Measurements from ENCODE around the gene KCNS1. TPM values are rescaled to one million over a fixed set of nuclear protein-coding genes. Genes with fewer than 3 reads are reported as not detected.

KCNS1 gene
- total and polyA plus RNA-seq, 4 donors: 4.0 to 7.9 (median 6.7) TPM

DNA sequence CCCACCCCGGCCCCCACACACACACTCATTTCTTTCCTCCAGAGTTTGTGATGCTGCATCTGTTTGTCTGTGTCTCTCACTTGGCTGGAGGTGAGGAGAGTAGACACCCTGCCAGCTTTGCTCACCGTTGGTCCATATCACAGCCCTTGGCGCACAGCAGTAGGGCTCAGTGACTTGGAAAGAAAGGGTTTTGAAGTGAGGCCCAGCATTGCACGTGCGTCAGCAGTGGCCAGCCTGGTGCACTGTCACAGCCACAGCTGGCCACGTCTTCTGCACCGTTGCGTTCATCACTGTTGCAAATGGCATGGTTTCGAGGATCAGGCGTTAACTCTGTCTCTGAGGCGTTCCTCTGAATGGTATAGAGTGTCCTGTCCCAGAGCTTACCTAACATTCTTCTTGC lies 10.4 kb upstream of the KCNS1 start:
- H3K9me3 ChIP-seq (ENCODE audit: control insufficient read depth, insufficient read depth, low read length): no peaks in the 10 kb centered on the region
- H3K27ac ChIP-seq (ENCODE audit: low read depth, low read length): no peak overlapping the region
- H3K4me3 ChIP-seq (ENCODE audit: low read depth, low read length): no peak overlapping the region
- 47% methylated on average over 8 of the region's 11 CpGs for WGBS (ENCODE audit: insufficient coverage)
- H3K27me3 ChIP-seq (ENCODE audit: control insufficient read depth, insufficient read depth, low read length): no peaks in the 10 kb centered on the region
- no peak for DNase-seq (ENCODE audit: low read depth in 4 of 6, low spot score in 6 of 6)
- no peaks in the 10 kb centered on the region for H3K36me3 ChIP-seq (ENCODE audit: control insufficient read depth, insufficient read depth, low read length)
- peaks cover 5% of the 10 kb centered on the region for H3K4me1 ChIP-seq (ENCODE audit: control insufficient read depth, insufficient read depth, low read length)

DNA sequence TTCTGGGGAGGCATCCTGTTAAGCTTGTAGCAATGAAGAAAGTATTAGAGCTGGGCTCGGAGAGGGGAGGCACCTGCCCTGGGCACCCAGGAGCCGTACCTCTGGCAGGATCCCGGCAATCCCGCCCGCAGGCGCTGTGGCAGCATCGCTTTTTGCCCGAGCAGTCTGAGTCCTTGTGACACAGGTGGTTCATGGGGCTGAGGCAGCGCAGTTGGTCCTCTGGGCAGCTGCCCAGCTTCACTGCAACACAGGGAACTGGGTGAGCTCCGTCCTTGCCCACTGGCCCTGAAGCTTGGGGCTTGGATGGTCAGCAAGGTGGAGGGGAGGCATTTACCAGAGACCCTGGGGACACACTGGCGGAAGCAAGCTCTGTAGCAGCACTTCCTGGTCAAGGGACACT lies 9.4 kb upstream of the KCNS1 start:
- Histone ChIP-seq H3K4me1 (ENCODE audit: control insufficient read depth, insufficient read depth, low read length) (peaks cover 5% of the 10 kb centered on the region), H3K9me3 (ENCODE audit: control insufficient read depth, insufficient read depth, low read length) (no peaks in the 10 kb centered on the region), H3K27me3 (ENCODE audit: control insufficient read depth, insufficient read depth, low read length) (no peaks in the 10 kb centered on the region), H3K27ac (ENCODE audit: low read depth, low read length) (no peak overlapping the region), H3K36me3 (ENCODE audit: control insufficient read depth, insufficient read depth, low read length) (no peaks in the 10 kb centered on the region), H3K4me3 (ENCODE audit: low read depth, low read length) (no peak overlapping the region)
- WGBS (ENCODE audit: insufficient coverage): 94% methylated on average over 11 of the region's 11 CpGs
- DNase-seq (ENCODE audit: low read depth in 4 of 6, low spot score in 6 of 6): no peak

DNA sequence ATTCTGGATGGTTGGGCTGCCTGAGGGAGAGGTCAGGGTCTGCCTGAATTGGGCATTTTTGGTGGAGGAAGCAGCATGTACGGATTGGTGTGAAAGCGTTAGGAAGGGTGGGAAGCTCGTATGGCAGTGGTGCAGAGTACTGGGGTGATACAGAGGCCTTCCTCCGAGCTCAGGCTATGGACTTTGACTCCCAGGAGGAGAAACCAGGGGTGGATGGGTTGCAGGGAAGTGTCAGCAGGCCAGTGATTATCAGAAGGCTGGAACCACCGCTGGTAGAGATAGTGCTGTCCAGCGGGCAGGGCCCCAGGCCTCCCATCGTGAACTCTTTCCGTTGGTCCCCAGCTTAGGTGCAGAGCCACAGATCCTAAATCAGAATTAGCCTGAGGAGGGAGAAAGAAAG lies 8.7 kb upstream of the KCNS1 start:
- H3K27me3 ChIP-seq (ENCODE audit: control insufficient read depth, insufficient read depth, low read length): no peaks in the 10 kb centered on the region
- H3K4me3 ChIP-seq (ENCODE audit: low read depth, low read length): no peak overlapping the region
- no peaks in the 10 kb centered on the region for H3K9me3 ChIP-seq (ENCODE audit: control insufficient read depth, insufficient read depth, low read length)
- H3K36me3 ChIP-seq (ENCODE audit: control insufficient read depth, insufficient read depth, low read length): no peaks in the 10 kb centered on the region
- WGBS (ENCODE audit: insufficient coverage): 92% methylated on average over 8 of the region's 8 CpGs
- H3K27ac ChIP-seq (ENCODE audit: low read depth, low read length): no peak overlapping the region
- H3K4me1 ChIP-seq (ENCODE audit: control insufficient read depth, insufficient read depth, low read length): peaks cover 5% of the 10 kb centered on the region
- DNase-seq (ENCODE audit: low read depth in 4 of 6, low spot score in 6 of 6): no peak

DNA sequence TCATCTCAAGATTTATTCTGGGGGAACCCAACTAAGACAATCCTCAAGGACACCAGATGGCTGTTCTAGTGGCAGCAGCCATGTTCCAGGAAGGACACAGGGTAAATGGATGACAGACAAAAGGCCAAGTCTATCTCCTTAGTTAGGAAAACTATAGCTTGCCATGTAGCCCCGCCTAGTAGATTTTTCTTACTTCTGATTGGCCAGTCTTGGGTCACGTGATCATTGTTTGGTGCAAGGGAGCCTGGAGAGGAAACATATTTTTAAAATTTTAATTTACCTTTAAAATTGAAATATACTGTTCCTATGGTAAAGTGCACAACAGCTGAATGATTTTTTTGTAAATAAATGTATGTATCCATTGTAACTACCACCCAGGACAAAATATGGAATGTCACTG lies 4.4 kb upstream of the KCNS1 start:
- H3K27ac ChIP-seq (ENCODE audit: low read depth, low read length): no peak overlapping the region
- no peak overlapping the region for H3K4me3 ChIP-seq (ENCODE audit: low read depth, low read length)
- no peak for DNase-seq (ENCODE audit: low read depth in 4 of 6, low spot score in 6 of 6)
- H3K9me3 ChIP-seq (ENCODE audit: control insufficient read depth, insufficient read depth, low read length): no peaks in the 10 kb centered on the region
- peaks cover 8% of the 10 kb centered on the region for H3K4me1 ChIP-seq (ENCODE audit: control insufficient read depth, insufficient read depth, low read length)
- 100% methylated on average over 1 of the region's 2 CpGs for WGBS (ENCODE audit: insufficient coverage)
- H3K27me3 ChIP-seq (ENCODE audit: control insufficient read depth, insufficient read depth, low read length): peaks cover 11% of the 10 kb centered on the region
- no peaks in the 10 kb centered on the region for H3K36me3 ChIP-seq (ENCODE audit: control insufficient read depth, insufficient read depth, low read length)

DNA sequence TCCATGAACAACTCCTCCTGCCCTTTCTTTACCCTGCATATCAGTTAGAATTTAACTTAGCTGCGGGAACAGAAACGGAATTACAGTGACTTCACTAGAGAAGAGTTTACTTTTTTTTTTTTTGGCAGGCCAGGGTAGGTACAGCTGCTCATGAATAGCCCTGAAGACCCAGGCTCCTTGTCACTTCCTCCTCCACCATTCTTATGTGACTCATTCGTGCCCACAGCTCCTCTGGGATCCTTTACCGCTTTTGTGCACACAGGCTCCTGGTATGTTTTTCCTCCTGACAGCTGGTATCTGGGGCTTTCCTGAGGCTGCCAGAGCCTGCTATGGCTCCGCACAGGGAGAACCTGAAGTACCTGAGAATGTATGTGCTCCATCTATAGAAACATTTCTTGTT lies 3.9 kb upstream of the KCNS1 start:
- no peak overlapping the region for H3K4me3 ChIP-seq (ENCODE audit: low read depth, low read length)
- peaks cover 16% of the 10 kb centered on the region for H3K27me3 ChIP-seq (ENCODE audit: control insufficient read depth, insufficient read depth, low read length)
- no peaks in the 10 kb centered on the region for H3K36me3 ChIP-seq (ENCODE audit: control insufficient read depth, insufficient read depth, low read length)
- 91% methylated on average over 3 of the region's 5 CpGs for WGBS (ENCODE audit: insufficient coverage)
- no peak overlapping the region for H3K27ac ChIP-seq (ENCODE audit: low read depth, low read length)
- no peaks in the 10 kb centered on the region for H3K9me3 ChIP-seq (ENCODE audit: control insufficient read depth, insufficient read depth, low read length)
- DNase-seq (ENCODE audit: low read depth in 4 of 6, low spot score in 6 of 6): no peak
- H3K4me1 ChIP-seq (ENCODE audit: control insufficient read depth, insufficient read depth, low read length): peaks cover 8% of the 10 kb centered on the region

DNA sequence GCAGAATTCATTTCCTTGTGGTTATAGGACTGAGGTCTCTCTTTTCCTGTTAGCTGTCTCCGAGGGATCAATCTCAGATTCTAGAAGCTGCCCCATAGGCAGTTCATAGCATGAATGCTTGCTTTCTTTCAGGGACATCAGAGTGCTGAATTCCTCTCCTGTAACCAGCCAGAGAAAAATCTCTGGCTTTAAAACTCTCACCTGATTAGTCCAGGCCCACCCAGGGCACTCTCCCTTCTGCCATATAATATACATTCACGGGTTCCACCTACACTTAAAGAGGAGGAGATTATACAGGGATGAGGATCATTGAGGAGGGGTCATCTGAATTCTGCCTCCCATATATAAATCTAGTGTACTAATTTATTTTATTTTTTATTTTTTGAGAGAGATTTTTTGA lies 2.1 kb upstream of the KCNS1 start:
- no peak overlapping the region for H3K27ac ChIP-seq (ENCODE audit: low read depth, low read length)
- no peaks in the 10 kb centered on the region for H3K9me3 ChIP-seq (ENCODE audit: control insufficient read depth, insufficient read depth, low read length)
- DNase-seq (ENCODE audit: low read depth in 4 of 6, low spot score in 6 of 6): no peak
- no peak overlapping the region for H3K4me3 ChIP-seq (ENCODE audit: low read depth, low read length)
- H3K27me3 ChIP-seq (ENCODE audit: control insufficient read depth, insufficient read depth, low read length): peaks cover 32% of the 10 kb centered on the region
- peaks cover 2% of the 10 kb centered on the region for H3K36me3 ChIP-seq (ENCODE audit: control insufficient read depth, insufficient read depth, low read length)
- peaks cover 10% of the 10 kb centered on the region for H3K4me1 ChIP-seq (ENCODE audit: control insufficient read depth, insufficient read depth, low read length)
- 100% methylated on average over 1 of the region's 2 CpGs for WGBS (ENCODE audit: insufficient coverage)

DNA sequence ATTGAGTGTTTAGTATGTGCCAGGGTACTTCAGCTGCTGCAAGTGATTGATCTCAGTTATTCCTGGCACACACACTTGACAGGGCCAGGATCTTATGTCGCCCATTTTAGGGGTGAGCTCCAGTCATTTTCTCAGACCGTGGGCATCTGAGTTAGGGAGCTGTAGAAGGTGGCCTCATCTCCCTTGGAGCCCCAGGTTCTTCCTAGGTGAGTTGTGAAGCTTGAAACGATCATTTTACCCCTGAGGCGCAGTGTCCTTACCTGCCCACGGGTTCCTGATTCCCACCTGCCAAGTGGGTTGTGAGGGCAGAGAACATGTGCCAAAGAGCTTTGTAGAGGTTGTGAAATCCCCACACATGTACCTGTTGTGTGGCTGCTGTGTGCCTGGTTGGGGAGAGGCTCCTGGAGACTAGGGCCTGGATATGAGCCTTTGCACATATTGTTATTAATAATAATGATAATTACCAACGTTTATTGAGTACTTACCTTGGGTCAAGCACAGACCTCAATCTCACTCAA lies 465 bp upstream of the KCNS1 start:
- no peak for DNase-seq (ENCODE audit: low read depth in 4 of 6, low spot score in 6 of 6)
- H3K27ac ChIP-seq (ENCODE audit: low read depth, low read length): no peak overlapping the region
- peaks cover 20% of the 10 kb centered on the region for H3K4me1 ChIP-seq (ENCODE audit: control insufficient read depth, insufficient read depth, low read length)
- H3K36me3 ChIP-seq (ENCODE audit: control insufficient read depth, insufficient read depth, low read length): peaks cover 3% of the 10 kb centered on the region
- WGBS (ENCODE audit: insufficient coverage): 86% methylated on average over 4 of the region's 6 CpGs
- H3K27me3 ChIP-seq (ENCODE audit: control insufficient read depth, insufficient read depth, low read length): peaks cover 38% of the 10 kb centered on the region
- no peak overlapping the region for H3K4me3 ChIP-seq (ENCODE audit: low read depth, low read length)
- no peaks in the 10 kb centered on the region for H3K9me3 ChIP-seq (ENCODE audit: control insufficient read depth, insufficient read depth, low read length)

DNA sequence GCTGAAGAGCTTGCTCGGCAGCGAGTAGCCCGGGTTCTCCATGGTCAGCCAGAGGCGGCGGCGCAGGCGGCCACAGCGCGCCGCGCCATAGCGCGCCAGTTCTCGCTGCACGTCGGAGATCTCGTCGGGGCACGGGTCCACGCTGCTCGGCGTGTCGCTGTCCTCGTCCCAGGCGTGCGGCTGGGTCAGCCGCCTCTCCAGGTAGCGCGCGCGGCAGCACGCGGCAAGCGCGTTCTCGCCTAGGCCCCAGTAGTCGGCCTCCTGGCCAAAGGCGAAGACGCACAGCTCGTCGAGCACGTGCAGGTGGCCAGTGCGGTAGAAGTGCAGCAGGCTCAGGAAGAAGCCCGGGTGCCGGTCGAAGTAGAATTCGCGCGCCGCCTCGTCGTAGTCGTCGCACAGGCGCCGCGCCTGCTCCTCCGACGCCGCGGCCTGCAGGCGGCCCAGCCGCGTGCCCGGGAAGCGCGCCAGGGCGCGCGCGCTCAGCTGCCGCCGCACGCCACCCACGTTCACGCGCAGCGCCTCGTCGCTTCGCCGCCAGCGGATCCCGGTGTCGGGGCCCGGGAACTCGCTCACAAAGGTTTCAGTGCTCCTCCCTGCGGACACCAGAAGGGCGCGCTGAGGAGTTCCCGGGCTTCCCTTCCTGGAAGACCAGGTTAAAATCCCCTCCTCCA lies 2.7 kb downstream of the KCNS1 start:
- H3K27me3 ChIP-seq (ENCODE audit: control insufficient read depth, insufficient read depth, low read length): peaks cover 38% of the 10 kb centered on the region
- no peak overlapping the region for H3K27ac ChIP-seq (ENCODE audit: low read depth, low read length)
- peaks cover 29% of the 10 kb centered on the region for H3K4me1 ChIP-seq (ENCODE audit: control insufficient read depth, insufficient read depth, low read length)
- H3K36me3 ChIP-seq (ENCODE audit: control insufficient read depth, insufficient read depth, low read length): peaks cover 3% of the 10 kb centered on the region
- peak in 3 of 6 donors; percentile 11 to 71 (median 67) for DNase-seq (ENCODE audit: low read depth in 4 of 6, low spot score in 6 of 6)
- WGBS (ENCODE audit: insufficient coverage): 5% methylated on average over 88 of the region's 91 CpGs
- no peak overlapping the region for H3K4me3 ChIP-seq (ENCODE audit: low read depth, low read length)
- no peaks in the 10 kb centered on the region for H3K9me3 ChIP-seq (ENCODE audit: control insufficient read depth, insufficient read depth, low read length)

DNA sequence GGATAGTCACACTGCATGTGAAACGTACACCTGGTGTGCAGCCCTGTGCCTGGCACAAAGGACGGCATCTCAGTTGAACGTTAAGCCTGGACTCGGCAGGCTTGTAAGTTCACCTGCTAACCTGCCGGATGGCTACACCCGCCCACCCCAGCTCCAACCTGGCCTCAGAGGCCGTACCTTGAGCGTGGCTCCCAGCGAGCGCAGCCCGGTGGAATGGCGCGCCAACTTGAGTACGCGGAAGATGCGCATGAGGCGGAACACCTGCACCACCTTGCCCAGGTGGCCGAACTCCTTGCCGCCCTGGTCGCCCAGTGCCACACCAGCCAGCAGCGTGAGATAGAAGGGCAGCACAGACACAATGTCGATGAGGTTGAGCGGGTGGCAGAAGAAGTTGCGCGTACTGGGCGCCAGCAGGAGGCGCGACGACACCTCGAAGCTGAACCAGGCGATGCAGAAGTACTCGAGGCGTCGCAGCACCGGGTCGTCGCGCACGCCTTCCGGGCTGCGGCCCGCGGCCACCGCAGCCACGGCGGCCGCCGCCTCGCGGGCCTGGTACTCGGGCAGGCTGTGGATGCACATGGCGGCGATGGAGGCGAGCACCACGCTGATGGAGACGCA lies 3.3 kb downstream of the KCNS1 start:
- H3K27me3 ChIP-seq (ENCODE audit: control insufficient read depth, insufficient read depth, low read length): peaks cover 38% of the 10 kb centered on the region

DNA sequence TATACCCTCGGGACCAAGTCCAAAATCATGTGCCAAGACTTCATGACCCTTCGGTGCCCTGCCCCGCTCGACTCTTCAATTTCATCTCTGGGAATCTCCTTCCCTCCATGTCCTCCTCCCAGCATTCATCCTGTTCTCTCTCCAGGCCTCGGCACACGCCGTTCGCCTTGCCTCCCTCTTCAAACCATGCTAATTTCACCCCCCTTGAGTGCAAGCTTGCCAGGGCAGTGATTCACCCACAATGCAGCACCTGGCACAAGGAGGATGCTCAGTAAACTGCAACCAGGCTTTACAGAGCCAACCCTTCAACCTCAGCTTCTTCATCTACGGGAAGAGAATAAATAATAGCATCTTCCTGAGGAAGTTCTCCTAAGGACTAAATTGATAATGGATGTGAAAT lies 4.1 kb downstream of the KCNS1 start:
- WGBS (ENCODE audit: insufficient coverage): 68% methylated on average over 8 of the region's 9 CpGs
- no peak overlapping the region for H3K27ac ChIP-seq (ENCODE audit: low read depth, low read length)
- DNase-seq (ENCODE audit: low read depth in 4 of 6, low spot score in 6 of 6): no peak
- no peak overlapping the region for H3K4me3 ChIP-seq (ENCODE audit: low read depth, low read length)
- H3K9me3 ChIP-seq (ENCODE audit: control insufficient read depth, insufficient read depth, low read length): no peaks in the 10 kb centered on the region
- H3K36me3 ChIP-seq (ENCODE audit: control insufficient read depth, insufficient read depth, low read length): peaks cover 3% of the 10 kb centered on the region
- peaks cover 38% of the 10 kb centered on the region for H3K27me3 ChIP-seq (ENCODE audit: control insufficient read depth, insufficient read depth, low read length)
- H3K4me1 ChIP-seq (ENCODE audit: control insufficient read depth, insufficient read depth, low read length): peaks cover 29% of the 10 kb centered on the region

More for the DNA sequence above, 3.3 kb downstream of the KCNS1 start:
- H3K27ac ChIP-seq (ENCODE audit: low read depth, low read length): no peak overlapping the region
- no peaks in the 10 kb centered on the region for H3K9me3 ChIP-seq (ENCODE audit: control insufficient read depth, insufficient read depth, low read length)
- DNase-seq (ENCODE audit: low read depth in 4 of 6, low spot score in 6 of 6): peak in 2 of 6 donors; percentile 46 to 62
- peaks cover 29% of the 10 kb centered on the region for H3K4me1 ChIP-seq (ENCODE audit: control insufficient read depth, insufficient read depth, low read length)
- peaks cover 3% of the 10 kb centered on the region for H3K36me3 ChIP-seq (ENCODE audit: control insufficient read depth, insufficient read depth, low read length)
- no peak overlapping the region for H3K4me3 ChIP-seq (ENCODE audit: low read depth, low read length)
- WGBS (ENCODE audit: insufficient coverage): 30% methylated on average over 56 of the region's 56 CpGs

Measured in spinal cord (tissue), 10 donors.